Germinal center (tissue), 1 donor: Measurements from ENCODE around the gene ATP2B3.

Source experiments
- DNase-seq: peaks from one replicate; pipeline ENCODE4 v3.0.0; 2012; ENCODE audit warnings: mixed read lengths, low spot score

The ATP2B3 gene

DNA sequence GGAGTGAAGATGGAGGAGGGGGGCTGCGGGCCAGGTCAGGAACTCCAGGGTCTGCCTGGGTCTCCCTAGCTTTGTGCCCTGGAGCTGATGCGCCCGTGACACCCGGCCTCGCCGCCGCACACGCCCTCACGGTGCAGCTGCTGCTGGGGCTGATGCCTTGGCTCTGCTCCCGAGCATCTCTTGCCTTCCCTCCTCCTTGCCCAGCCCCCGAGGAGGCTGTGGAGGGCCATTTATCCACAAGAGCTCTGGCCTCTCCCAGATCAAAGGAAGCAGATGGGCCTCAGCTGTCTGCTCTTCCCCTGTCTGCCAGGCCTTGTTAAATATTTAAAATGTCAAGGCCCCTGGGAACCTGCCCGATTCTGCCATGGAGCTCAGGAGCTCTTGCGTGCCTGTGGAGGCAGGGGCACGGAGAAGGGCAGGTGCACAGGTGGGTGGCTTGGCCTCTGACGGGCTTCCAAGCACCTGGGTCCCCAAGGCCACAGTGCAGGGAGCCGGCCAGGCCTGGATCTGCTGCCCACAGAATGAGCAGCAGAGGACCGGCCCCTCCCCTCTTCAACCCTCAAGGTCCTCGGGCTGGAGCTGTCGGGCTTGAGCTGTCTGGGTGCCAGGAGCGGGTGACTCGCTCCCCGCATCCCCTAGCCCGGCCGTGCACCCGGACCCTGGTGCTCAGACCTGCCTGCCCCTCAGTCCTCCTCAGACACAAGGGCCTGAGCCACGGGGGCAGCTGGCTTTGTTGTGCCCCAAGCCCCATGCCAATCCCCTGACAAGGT is 20.3 kb downstream of the ATP2B3 start:
- DNase-seq = no peak

DNA sequence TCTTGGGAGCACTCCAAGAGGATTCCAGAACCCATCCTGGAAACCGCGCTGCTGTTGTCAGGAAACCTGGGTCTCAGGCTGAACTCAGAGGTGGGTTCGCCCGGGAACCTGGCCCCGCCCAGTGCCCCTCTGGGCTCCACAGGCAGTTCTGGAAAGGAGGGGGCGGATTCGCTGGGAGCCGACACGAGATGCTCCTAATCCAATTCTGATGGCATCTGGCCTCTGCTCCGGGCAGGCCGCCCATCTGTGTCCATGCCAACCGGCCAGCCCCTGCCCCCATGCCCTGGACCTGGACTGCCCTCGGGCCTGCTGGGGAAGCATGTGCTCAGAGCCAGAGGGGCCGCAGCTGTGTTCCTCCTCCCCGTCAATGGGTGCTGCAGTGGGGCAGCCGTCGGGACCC is 21.0 kb downstream of the ATP2B3 start:
- DNase-seq = no peak

DNA sequence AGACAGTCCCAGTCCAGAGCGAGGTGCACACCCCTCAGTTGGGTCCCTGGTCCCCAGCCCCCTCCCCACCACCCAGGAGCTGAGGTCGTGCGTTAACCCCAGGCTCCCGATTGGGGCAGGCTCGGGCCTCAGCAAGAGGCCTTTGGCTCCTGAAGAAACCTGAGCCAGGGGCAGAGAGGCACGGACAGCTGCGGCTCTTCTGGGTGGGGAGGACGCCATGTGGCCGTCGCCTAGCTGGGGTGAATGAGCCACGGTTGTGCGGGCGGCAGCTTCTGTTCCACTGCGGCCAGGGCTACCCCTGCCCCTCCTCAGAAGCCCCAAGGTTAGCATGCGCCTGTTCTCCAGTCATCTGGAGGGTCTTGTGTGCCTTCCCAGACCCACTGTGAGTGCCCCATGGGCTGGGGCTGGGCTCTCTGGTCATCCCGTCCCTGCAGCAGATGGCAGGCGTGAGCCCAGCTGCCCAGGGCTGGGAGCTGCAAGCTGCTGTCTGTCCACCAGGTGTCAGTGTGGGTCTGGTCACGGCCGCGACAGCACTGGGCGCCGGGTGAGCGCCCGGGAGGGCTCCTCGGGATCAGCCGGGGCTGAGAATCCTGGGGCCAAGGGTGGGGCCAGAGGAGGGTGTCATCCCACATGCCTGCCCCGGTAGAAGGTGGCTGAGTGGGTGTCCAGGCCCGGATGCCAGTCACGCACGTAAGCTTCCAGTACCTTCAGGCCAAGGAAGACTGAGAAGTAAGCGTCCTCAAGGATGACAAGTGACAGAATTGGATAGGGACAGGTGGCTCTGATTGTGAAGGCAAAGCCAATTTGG is 21.9 kb downstream of the ATP2B3 start:
- peak; percentile 24 for DNase-seq

DNA sequence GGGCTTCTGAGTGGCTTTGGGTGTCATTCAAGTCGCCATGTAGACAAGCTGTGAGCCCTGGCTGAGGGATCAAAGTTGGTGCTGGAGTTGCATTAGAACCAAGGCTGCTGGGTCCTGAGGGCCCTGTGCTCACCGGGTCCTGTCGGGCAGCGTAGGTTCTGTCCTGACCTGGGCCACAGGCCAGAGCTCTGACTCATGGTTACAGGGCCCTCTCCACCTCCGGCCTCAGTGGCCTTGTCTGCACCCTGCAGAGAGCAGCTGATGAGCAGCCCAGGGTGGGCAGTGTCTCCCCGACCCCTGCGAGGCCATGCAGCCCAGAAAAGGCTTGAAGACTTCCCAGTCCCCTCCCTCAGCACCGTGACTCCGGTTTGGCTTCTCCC is 22.5 kb downstream of the ATP2B3 start:
- DNase-seq = no peak

DNA sequence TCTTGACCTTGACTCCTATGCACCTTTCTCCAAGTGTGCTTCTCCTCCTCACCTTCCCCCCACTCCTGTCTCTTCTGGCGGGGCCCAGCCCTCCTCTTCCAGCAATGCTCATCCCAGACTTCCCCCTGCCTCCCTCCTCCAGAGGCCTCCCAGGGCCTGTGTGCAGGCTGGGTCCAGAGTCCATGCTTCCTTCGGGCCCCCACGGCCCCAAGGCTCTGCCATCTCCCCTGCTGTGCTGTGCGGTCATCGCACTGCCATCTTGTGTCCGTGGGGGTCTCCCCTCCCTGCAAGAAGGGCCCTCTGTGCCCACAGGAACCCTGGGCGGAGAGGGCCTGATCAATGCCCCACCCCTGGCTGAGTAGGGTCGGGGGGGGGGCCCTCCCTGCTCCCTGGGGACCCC is 27.3 kb downstream of the ATP2B3 start:
- DNase-seq = no peak

DNA sequence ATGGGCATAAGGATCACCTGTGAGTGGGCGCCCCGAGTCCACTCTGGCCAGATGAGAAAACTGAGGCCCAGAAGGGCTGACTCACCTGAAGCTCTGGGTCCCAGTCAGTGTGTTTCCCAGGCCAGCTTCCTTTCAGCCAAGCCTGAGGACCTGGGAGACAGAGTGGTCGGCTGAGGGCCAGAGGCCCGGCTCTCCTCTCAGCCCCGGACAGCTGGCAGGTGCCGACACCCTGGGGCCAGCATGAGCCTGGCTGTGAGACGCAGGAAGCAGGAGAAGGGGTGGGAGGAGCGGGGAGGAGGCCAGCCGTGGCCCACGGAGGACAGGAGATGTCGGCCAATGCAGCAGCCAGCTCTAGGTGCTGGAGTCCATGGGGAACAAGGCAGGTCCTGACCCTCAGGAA is 28.9 kb downstream of the ATP2B3 start:
- no peak for DNase-seq

DNA sequence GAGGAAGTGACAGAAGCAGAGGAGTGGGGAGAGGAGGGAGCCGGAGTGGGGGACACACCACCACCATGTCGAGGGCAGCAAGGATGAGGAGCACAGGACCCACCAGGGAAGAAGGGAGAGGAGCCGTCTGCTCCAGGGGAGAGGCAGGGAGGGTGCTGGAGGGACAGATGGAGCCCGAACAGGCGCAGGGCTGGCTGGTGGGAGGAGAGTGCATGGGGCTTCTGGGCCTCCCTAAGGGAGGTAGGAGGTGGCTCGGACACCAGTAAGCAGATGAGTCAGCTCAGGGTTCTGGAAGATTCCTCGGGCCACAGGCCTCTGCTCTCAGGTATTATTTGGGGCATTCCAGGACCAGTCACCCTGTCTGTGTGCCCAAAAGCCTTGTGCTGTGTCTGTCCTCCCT is 29.8 kb downstream of the ATP2B3 start:
- no peak for DNase-seq

DNA sequence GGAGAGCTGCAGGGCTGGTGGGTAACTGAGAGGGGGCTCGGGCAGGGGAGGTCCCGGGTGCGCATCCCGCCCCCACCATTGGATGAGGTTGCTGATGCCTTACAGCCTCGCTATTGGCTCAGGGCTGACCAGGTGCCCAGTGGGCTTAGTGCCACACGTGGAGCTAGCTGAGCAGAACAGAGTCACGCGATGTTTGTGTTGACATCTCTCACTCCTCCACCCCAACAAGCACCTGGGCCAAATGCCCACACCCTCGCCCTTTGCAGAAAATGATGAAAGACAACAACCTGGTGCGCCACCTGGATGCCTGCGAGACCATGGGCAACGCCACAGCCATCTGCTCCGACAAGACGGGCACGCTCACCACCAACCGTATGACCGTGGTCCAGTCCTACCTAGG is 31.8 kb downstream of the ATP2B3 start:
- DNase-seq = no peak

DNA sequence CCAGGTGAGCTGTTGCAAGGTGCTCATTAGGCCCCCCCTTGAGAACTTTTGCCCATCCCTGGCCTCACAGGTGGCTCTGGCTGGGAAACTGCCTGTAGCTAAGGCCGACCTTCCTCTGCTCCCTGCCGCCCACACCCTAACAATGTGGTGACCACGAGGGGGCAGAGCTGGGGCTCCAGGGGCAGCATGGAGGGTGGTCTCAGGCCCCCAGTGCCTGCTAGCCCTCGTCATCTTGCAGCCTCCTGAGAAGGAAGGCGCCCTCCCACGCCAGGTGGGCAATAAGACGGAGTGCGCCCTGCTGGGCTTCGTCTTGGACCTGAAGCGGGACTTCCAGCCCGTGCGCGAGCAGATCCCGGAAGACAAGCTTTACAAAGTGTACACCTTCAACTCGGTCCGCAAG is 32.4 kb downstream of the ATP2B3 start:
- no peak for DNase-seq

DNA sequence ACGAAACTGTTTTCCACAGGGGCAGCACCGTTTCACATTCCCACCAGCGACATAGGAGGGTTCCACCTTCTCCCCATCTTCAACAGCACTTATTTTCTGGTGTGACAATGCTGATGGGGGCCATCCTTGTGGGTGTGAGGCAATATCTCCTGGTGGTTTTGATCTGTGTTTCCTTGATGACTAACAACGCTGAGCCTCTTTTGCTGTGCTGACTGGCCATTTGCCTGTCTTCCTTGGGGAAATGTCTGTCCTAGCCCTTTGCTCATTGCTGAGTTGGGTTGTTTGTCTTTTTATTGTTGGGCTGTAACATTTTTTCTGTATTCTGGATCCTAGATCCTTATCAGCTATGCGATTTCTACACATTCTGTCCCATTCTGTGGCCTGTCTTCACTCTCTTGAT is 33.7 kb downstream of the ATP2B3 start:
- no peak for DNase-seq

DNA sequence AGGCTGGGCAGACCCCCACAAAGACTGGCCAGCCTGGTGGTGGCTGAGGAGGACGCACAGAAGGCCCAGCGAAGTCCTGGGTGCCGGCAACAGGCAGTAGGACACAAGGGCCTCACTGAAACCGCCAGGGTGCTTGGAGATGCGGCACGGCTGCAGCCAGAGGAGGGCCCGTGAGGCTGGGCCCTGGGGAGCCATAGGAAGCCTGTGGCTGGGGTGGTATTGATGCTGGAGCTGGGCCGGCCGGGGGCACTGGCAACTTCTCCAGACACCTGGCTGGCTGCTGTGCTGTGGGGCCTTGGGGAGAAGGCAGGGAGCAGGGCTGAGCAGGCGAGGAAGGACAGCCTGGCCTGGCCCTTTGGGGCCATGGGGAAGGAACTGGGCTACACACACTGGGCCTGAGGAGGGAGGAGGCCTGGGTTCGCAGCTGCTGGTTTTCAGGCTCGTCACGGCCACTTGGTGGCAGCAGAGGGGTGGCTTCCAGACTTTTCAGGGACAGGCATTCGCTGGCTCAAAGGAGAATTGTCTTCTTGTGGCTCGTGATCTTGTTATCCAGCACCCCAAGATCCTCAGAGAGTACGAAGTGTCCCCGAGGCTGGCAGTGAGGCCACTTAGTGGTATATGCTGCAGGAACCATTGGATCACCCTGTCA is 37.2 kb downstream of the ATP2B3 start:
- peak; percentile 50 for DNase-seq

DNA sequence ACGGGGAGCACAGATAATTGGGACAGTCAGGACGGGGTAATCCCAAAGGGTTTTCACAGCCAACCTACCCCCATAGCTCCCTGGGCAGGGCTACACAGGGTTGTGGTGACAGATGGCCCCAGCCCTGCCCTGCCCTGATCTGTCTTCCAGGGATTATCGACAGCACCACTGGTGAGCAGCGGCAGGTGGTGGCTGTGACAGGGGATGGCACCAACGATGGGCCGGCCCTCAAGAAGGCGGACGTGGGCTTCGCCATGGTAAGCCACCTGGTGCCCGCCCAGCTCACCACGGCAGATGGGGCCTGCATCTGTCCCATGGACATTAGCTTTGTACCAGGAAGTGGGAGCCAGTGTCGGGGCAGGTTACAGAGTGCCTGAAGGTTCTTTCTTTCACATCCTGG is 39.3 kb downstream of the ATP2B3 start:
- DNase-seq = no peak

DNA sequence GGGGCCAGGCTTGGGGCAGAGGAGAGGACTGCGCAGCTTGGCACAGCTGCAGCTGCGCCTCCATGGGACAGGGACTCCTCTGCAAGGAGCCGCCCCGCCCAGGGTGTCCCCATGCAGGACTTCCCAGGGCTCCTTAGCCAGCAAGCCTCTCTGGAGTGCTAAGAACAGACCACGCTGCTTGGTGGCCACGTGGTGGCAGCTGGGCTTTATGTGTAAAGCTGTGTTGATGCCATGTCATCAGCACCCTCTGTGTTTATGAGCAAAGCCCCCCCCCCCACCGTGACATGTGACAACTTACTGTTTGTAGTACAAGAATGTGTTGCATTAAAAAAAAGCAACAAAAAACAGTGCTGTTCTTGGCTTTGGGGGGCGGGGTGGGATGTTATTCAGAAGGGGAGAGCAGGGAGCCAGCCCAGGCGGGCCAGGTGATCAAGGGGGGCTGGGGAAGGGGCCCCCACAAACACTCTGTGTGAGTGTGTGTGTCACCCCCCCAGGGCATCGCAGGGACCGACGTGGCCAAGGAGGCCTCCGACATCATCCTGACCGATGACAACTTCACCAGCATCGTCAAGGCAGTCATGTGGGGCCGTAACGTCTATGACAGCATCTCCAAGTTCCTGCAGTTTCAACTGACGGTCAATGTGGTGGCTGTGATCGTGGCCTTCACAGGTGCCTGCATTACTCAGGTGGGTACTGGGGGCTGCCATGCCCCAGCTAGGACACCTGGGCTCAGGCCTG is 40.3 kb downstream of the ATP2B3 start:
- no peak for DNase-seq

DNA sequence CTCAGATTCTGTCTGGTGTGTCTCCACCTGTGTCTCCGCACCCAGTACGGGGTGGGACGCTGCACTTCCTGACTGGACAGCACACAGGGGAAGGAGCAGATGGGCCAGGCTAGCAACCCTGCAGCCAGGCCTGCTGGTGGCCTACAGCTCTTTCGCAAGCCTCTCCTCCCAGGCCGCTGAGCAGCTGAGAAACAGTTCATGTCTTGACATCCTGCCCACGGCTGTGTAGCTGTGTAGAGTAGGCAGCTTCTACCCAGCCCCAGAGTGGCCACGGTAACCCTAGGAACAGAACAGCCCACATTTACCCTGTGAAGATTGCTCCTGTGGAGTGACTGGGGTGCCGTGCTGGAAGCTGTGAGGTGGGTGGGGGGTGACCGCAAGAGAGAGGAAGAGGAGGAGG is 42.6 kb downstream of the ATP2B3 start:
- DNase-seq = no peak

DNA sequence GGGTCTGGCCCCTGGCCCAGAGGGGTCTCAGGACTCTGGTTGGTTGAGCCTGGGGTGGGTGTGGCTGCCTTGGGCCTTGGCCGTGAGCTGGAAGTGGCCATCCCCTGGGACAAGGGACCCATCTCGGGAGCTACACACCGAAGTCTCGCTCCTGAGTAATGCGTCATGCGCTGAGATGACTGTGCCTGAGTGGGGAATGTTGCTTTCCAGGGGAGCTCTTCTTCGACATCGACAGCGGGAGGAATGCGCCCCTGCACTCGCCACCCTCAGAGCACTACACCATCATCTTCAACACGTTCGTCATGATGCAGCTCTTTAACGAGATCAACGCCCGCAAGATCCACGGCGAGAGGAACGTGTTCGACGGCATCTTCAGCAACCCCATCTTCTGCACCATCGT is 43.0 kb downstream of the ATP2B3 start:
- no peak for DNase-seq

DNA sequence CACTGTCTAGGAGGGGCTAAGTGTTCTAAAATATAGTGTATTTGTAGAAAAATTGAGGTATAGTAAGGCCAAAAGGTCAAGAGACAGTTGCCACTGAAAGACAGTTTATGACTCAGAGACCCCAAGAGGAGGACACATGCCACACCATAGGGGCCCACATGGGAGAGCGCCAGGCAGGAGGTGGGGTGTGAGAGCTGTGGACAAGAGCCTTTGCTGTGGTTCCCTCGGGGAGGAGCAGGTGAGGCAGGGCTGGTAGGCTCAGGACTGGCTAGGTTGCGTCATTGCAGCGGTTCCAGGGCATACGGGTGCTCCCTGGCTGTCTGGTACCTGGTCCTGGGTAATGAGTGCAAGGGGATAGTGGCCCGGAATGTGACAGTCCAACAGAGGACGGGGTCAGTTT is 43.9 kb downstream of the ATP2B3 start:
- DNase-seq = no peak

DNA sequence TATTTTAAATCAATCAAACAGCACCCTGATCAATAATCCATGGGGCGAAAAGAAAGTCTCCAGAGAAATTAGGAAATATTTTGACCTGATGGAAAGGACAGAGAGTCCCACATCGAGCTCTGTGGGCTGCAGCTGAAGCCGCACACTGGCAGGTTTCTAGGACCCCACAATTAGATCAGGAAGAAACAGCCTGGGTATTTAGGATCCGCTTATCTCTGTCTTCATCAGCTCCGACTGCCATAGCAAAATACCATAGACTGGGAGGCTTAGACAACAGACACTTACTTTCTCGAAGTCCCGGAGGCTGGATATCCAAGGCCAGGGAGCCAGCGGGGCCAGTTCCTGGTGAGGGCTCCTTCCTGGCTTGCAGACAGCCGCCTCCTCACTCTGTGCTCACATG is 45.1 kb downstream of the ATP2B3 start:
- no peak for DNase-seq

DNA sequence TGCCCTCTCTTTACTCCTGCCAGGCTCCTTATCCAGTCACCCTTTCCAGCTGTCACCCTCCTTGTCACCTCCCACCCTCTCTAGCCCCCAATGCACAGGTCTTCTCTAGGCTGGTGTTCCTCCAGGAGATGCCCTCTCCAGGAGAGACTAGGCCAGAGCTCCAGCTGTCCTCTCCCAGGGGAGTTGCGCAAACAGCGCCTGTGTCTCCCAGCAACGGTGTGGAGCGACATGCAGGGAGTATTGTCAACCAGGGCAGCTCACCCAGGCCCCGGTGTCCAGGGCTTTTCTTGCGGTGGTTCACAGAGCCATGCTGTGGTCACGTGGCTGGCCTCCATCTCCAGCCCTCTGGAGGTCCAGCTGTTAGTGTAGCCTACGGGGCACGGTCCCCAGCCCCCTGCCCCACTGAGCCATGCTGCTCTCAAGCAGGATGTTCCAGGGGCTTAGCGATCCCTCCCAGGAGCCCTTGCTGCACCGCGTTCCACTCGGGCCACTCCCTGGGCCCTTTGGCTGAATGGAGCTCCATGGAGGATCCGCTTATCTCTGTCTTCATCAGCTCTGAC is 46.7 kb downstream of the ATP2B3 start:
- no peak for DNase-seq

DNA sequence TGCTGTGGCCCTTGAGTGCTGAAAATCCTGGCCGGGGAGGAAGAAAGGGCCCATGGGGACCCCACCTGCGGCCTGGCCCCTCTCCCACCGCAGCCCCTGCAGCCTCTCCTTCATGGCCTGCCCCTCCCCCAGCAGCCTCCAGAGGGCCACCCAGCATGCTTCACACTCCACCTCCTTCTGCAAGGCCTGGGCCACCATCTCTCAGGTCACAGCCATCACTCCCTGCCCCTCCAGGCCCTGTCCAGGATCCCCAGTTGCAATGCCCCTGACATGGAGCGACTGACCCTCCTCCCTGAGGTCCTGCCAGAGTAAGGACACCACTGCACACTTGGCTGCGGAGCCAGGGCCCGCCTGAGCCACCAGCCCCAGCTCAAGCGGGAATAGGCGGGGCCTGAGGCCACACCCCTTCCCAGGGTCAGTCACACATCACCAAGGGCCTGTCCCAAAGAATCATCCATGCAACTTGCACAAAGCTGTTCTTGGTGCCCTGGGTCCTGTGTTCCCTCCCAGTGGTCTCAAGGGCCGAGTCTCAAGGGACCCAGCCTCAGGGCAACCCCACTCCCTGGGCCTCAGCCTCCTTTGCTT is 48.6 kb downstream of the ATP2B3 start:
- no peak for DNase-seq

DNA sequence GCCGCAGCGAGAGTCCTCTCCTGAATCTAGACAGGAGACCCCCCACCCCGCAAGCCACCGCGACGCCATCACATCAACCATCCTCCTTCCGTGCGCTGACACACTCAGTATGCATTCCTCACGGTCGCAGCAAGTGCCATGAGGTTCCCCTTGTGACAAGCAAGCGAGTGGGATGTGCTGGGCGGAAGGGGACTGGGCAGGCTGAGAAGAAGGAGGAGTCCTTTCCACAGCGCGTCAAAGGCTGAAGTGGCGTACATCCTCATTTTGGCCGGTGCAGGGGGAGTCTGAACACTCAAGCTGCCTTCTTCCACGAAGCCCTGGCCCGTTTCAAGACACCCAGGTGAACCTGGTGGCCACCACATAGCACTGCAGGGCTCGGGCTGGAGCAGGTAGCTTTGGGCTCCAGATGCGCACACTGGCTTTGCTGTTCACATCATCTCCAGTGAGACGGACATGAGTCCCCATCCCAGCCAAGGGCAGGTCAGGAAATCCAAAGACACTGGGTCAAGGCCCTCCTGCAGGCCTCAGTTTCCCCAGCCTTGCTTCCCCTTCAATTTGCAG is 51.1 kb downstream of the ATP2B3 start:
- DNase-seq = no peak

DNA sequence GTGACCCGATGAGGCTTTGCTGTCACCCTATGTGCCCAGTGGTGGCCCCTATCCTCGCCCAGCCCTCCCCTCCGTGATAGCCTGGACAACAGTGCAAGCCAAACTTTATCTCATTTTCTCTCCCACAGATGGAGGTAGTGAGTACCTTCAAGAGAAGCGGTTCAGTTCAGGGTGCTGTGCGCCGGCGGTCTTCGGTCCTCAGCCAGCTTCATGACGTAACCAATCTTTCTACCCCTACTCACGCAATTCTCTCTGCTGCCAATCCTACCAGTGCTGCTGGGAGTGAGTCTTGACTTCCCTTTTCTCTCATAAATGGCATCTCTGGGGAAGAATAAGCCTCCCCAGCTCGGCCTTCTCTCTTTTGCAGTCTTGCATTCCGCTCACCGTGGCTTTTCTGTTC is 52.0 kb downstream of the ATP2B3 start:
- no peak for DNase-seq

DNA sequence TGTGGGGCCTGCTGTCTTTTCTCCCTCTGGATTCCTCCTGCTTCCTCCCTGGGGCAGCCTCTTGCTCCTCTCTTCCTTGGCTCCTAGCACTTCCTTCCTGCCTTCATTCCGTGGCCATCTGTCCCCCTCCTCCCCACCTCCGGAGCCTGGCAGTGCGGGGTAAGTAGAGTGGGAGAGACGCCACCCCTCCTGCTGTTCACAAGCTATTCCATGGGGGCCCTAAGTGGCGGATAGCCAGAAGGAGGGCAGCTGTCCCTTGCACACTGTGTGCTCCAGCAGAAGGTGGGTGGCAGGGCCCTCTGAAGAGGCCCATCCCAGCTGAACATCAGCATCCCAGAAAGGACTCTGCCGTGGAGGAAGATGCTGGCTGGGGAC is 54.1 kb downstream of the ATP2B3 start:
- DNase-seq = no peak
